Transverse colon (tissue), 4 donors: ENCODE results near the gene DNAJB6. TPM values are rescaled to one million over a fixed set of nuclear protein-coding genes. Genes with fewer than 3 reads are reported as not detected.
A peak's percentile ranks its signal among the peaks of the same experiment; 100 is the strongest.

ENCODE experiments used
- DNase-seq: peaks from one replicate; pipeline ENCODE4 v3.0.0-alpha.2; 2019
- H3K27ac ChIP-seq, 4 donors: fragments of 200-600 bp; sonication (generic); 2 replicates each; pipeline ENCODE4 v1.5.1; 2016 to 2018; ENCODE audit warnings: inconsistent platforms in 4 of 4
- H3K27me3 ChIP-seq: fragments of 200-600 bp; sonication (generic); 2 replicates; pipeline ENCODE4 v1.5.1; 2017; ENCODE audit warnings: inconsistent platforms
- H3K36me3 ChIP-seq, 4 donors: fragments of 200-600 bp; sonication (generic); 2 replicates each; pipeline ENCODE4 v1.5.1; 2017 to 2019; ENCODE audit warnings: inconsistent platforms in 4 of 4
- H3K4me1 ChIP-seq, 4 donors: fragments of 200-600 bp; sonication (generic); 2 replicates each; pipeline ENCODE4 v1.5.1; 2017 to 2020; ENCODE audit warnings: inconsistent platforms in 4 of 4
- H3K4me3 ChIP-seq, 4 donors: fragments of 200-600 bp; sonication (generic); 1 replicate in 1 of 4; 2 replicates in 3 of 4; pipeline versions ENCODE4 v1.5.1 to v1.6.1; 2017 to 2019; ENCODE audit warnings: inconsistent platforms in 4 of 4
- H3K9me3 ChIP-seq, 2 donors: fragments of 200-600 bp; sonication (generic); 2 replicates each; pipeline ENCODE4 v1.5.1; 2017 to 2019; ENCODE audit warnings: inconsistent platforms in 2 of 2
- CTCF ChIP-seq, 5 experiments: fragments of 200-600 bp in 3 of 5; fragments of 450-650 bp in 2 of 5; sonication (generic) in 3 of 5; IDR thresholded peaks; 1 replicate in 2 of 5; 2 replicates in 3 of 5; pipeline ENCODE4 v1.5.1; 2016 to 2017; ENCODE audit warnings: antibody characterized with exemption in 5 of 5, inconsistent platforms in 3 of 5, mild to moderate bottlenecking in 2 of 5, moderate library complexity in 1 of 5
- EP300 ChIP-seq: sonication (generic); formaldehyde crosslinking; IDR thresholded peaks from one replicate; pipeline ENCODE4 v1.6.1; 2017; ENCODE audit warnings: antibody characterized with exemption, low read depth
- POLR2A ChIP-seq: fragments of 450-650 bp; IDR thresholded peaks from one replicate; pipeline ENCODE4 v1.6.1; 2016; ENCODE audit warnings: antibody characterized with exemption, mild to moderate bottlenecking, moderate library complexity
- POLR2AphosphoS5 ChIP-seq, 3 donors: sonication (generic); formaldehyde crosslinking; IDR thresholded peaks; one replicate each; pipeline ENCODE4 v1.6.1; 2016; ENCODE audit warnings: antibody characterized with exemption in 3 of 3
- WGBS, 2 donors: methylation state at CpG; one replicate each; pipeline ENCODE4 v1.1.5; 2018; ENCODE audit warnings: low coverage in 1 of 2; 5-methylcytosine and 5-hydroxymethylcytosine counted together
- in situ Hi-C, 4 donors: fragments of 200-750 bp; cut with MboI; loops; one replicate each; pipeline versions ENCODE4 v1.15.0 to v1.15.1; 2017; ENCODE audit warnings: low sequenced_read_pairs in 3 of 4, low pct_ligation_motif_present in 1 of 4, low pct_unique_long_range_greater_than_20kb in 1 of 4
- intact Hi-C: fragments of 100-400 bp; cut with DNase I; formaldehyde crosslinking; loops from one replicate; pipeline ENCODE4 v1.15.1; 2023; ENCODE audit warnings: low total_unique reads
- total RNA-seq, 4 donors: library from RNA; depleted of rRNA; stranded (reverse); fragments of >200 nt; gene quantifications; one replicate each; pipeline ENCODE4 v1.1.0, GENCODE V29; 2016

The DNAJB6 gene
- total RNA-seq, 4 donors from 2014 or later: 47.0 to 87.6 (median 60.5) TPM

- H3K4me1 ChIP-seq: peaks cover 0 to 15% (median 4%) of the 10 kb centered on the region in 4 donors
- intact Hi-C loops (no loop called here), in situ Hi-C loops (no loop called here)
- whole genome bisulfite sequencing, 2 donors: 67 to 79% methylated on average over 11 to 20 of the region's 20 CpGs
- no peaks in the 10 kb centered on the region for H3K27me3 ChIP-seq
- H3K27ac ChIP-seq: peak overlapping the region in 2 of 4 donors; percentile 18 to 37
- no peak for TF ChIP-seq CTCF (IDR thresholded peaks at IDR 0.05)
- TF ChIP-seq EP300: no peak
- TF ChIP-seq POLR2A: no peak
- TF ChIP-seq POLR2AphosphoS5 (IDR thresholded peaks at IDR 0.05): no peak
- no peak overlapping the region for H3K4me3 ChIP-seq
- peaks cover 0 to 12% (median 2%) of the 10 kb centered on the region in 4 donors for H3K36me3 ChIP-seq
- no peaks in the 10 kb centered on the region for H3K9me3 ChIP-seq
- DNase-seq: no peak
Measured at GRCh38 chr7:157392256-157393037, 55.6 kb downstream of the DNAJB6 start.

GRCh38 chr7:157394246-157395191 lies 57.7 kb downstream of the DNAJB6 start:
- DNase-seq: no peak
- Histone ChIP-seq H3K4me3 (no peak overlapping the region), H3K36me3 (peaks cover 0 to 12% (median 2%) of the 10 kb centered on the region in 4 donors), H3K27me3 (no peaks in the 10 kb centered on the region), H3K27ac (no peak overlapping the region), H3K9me3 (no peaks in the 10 kb centered on the region), H3K4me1 (peaks cover 0 to 32% (median 14%) of the 10 kb centered on the region in 4 donors)
- TF ChIP-seq POLR2A (no peak), EP300 (no peak), CTCF (IDR thresholded peaks at IDR 0.05) (no peak), POLR2AphosphoS5 (IDR thresholded peaks at IDR 0.05) (no peak)
- intact Hi-C loops (no loop called here), in situ Hi-C loops (no loop called here)
- 89 to 97% methylated on average over 12 to 20 of the region's 20 CpGs for WGBS, 2 donors

GRCh38 chr7:157395206-157395605 lies 58.4 kb downstream of the DNAJB6 start:
- Histone ChIP-seq H3K27ac (no peak overlapping the region), H3K27me3 (no peaks in the 10 kb centered on the region), H3K4me1 (peaks cover 0 to 32% (median 14%) of the 10 kb centered on the region in 4 donors), H3K36me3 (peaks cover 0 to 12% (median under 1%) of the 10 kb centered on the region in 4 donors), H3K9me3 (no peaks in the 10 kb centered on the region), H3K4me3 (no peak overlapping the region)
- in situ Hi-C loops: no loop called here
- TF ChIP-seq EP300 (no peak), POLR2A (no peak), CTCF (IDR thresholded peaks at IDR 0.05) (no peak), POLR2AphosphoS5 (IDR thresholded peaks at IDR 0.05) (no peak)
- no peak for DNase-seq
- WGBS, 2 donors: 65 to 85% methylated on average over 2 of the region's 2 CpGs
- intact Hi-C loops: no loop called here
